RWPE2 (cell line): Measurements from ENCODE around the gene CCT8L2.
"Not testable (repeated sequence)": the region's sequence is repeated elsewhere in the genome, so short reads cannot be mapped to it uniquely, and the experiment has no call there.

Source experiments
- ATAC-seq: fragments of 200-7000 bp; cut with Tn5 transposase; 3 replicates; pipeline ENCODE4 v1.9.1; 2021; ENCODE audit warnings: low read depth
- DNase-seq: peaks from one replicate; pipeline ENCODE4 v3.0.0-alpha.2; 2020; ENCODE audit warnings: low spot score
- H3K27ac ChIP-seq: fragments of 450-650 bp; 2 replicates; pipeline ENCODE4 v1.5.1; 2017; ENCODE audit warnings: mild to moderate bottlenecking; ENCODE audit not compliant: poor library complexity, severe bottlenecking
- H3K27me3 ChIP-seq: fragments of 250-450 bp; sonication (Bioruptor Pico); 2 replicates; pipeline ENCODE4 v1.5.1; 2021; ENCODE audit warnings: mild to moderate bottlenecking, moderate library complexity; ENCODE audit not compliant: insufficient read depth, poor library complexity, severe bottlenecking
- H3K36me3 ChIP-seq: fragments of 250-450 bp; sonication (Bioruptor Pico); 2 replicates; pipeline ENCODE4 v1.5.1; 2020; ENCODE audit warnings: low read depth, mild to moderate bottlenecking, moderate library complexity
- H3K4me1 ChIP-seq: fragments of 250-450 bp; sonication (Bioruptor Pico); 2 replicates; pipeline ENCODE4 v1.5.1; 2021; ENCODE audit warnings: mild to moderate bottlenecking, moderate library complexity; ENCODE audit not compliant: insufficient read depth, poor library complexity, severe bottlenecking
- H3K4me3 ChIP-seq: fragments of 250-450 bp; sonication (Bioruptor Pico); 2 replicates; pipeline ENCODE4 v1.5.1; 2021; ENCODE audit warnings: mild to moderate bottlenecking, moderate library complexity; ENCODE audit not compliant: severe bottlenecking
- H3K9me3 ChIP-seq: fragments of 250-450 bp; sonication (Bioruptor Pico); 2 replicates; pipeline ENCODE4 v1.5.1; 2021; ENCODE audit warnings: mild to moderate bottlenecking, moderate library complexity; ENCODE audit not compliant: severe bottlenecking
- CTCF ChIP-seq: fragments of 450-650 bp; IDR thresholded peaks from one replicate; pipeline ENCODE4 v1.5.1; 2017; ENCODE audit warnings: mild to moderate bottlenecking, moderate library complexity; ENCODE audit not compliant: poor library complexity, severe bottlenecking

Gene CCT8L2

GRCh38 chr22:16564837-16565584 lies 27.6 kb downstream of the CCT8L2 start:
- not testable (repeated sequence) for H3K4me1 ChIP-seq, H3K27ac ChIP-seq, H3K9me3 ChIP-seq, H3K36me3 ChIP-seq, H3K4me3 ChIP-seq, ATAC-seq, H3K27me3 ChIP-seq
- DNase-seq, result peak; percentile 72

- H3K4me1 ChIP-seq, result no peaks in the 10 kb centered on the region
- ATAC-seq, result no peak
- no peaks in the 10 kb centered on the region for H3K36me3 ChIP-seq
- H3K27ac ChIP-seq, result no peak overlapping the region
- H3K9me3 ChIP-seq, result no peaks in the 10 kb centered on the region
- no peak for TF ChIP-seq CTCF
- H3K4me3 ChIP-seq, result no peak overlapping the region
- H3K27me3 ChIP-seq, result no peaks in the 10 kb centered on the region
- DNase-seq, result peak; percentile 48
Observed at GRCh38 chr22:16563555-16564520, 28.8 kb downstream of the CCT8L2 start.

- no peaks in the 10 kb centered on the region for H3K4me1 ChIP-seq
- H3K27ac ChIP-seq, result no peak overlapping the region
- H3K9me3 ChIP-seq, result no peaks in the 10 kb centered on the region
- H3K27me3 ChIP-seq, result no peaks in the 10 kb centered on the region
- ATAC-seq, result no peak
- H3K4me3 ChIP-seq, result no peak overlapping the region
- DNase-seq, result peak; percentile 73
- no peaks in the 10 kb centered on the region for H3K36me3 ChIP-seq
- TF ChIP-seq CTCF, result no peak
Observed at GRCh38 chr22:16562711-16563554, 29.7 kb downstream of the CCT8L2 start.

GRCh38 chr22:16561093-16561658 lies 31.4 kb downstream of the CCT8L2 start:
- not testable (repeated sequence) for H3K27me3 ChIP-seq, H3K36me3 ChIP-seq, H3K4me3 ChIP-seq, H3K9me3 ChIP-seq, H3K4me1 ChIP-seq, DNase-seq, ATAC-seq, H3K27ac ChIP-seq

- not testable (repeated sequence) for ATAC-seq, H3K9me3 ChIP-seq, H3K36me3 ChIP-seq, H3K4me3 ChIP-seq, DNase-seq, H3K4me1 ChIP-seq, H3K27ac ChIP-seq, H3K27me3 ChIP-seq
Observed at GRCh38 chr22:16560651-16561050, 32.0 kb downstream of the CCT8L2 start.

- H3K36me3 ChIP-seq, H3K27me3 ChIP-seq, H3K27ac ChIP-seq, H3K9me3 ChIP-seq, ATAC-seq, H3K4me1 ChIP-seq, H3K4me3 ChIP-seq: not testable (repeated sequence)
- DNase-seq, result peak; percentile 39
Observed at GRCh38 chr22:16559996-16560395, 32.6 kb downstream of the CCT8L2 start.
